Suppressor macrophage treated with lipopolysaccharide for 4 hours (primary cell): ENCODE data around the gene LRFN2.

Experiments used
- DNase-seq: peaks from one replicate; pipeline ENCODE4 v3.0.0-alpha.2; 2020

Gene LRFN2

DNA sequence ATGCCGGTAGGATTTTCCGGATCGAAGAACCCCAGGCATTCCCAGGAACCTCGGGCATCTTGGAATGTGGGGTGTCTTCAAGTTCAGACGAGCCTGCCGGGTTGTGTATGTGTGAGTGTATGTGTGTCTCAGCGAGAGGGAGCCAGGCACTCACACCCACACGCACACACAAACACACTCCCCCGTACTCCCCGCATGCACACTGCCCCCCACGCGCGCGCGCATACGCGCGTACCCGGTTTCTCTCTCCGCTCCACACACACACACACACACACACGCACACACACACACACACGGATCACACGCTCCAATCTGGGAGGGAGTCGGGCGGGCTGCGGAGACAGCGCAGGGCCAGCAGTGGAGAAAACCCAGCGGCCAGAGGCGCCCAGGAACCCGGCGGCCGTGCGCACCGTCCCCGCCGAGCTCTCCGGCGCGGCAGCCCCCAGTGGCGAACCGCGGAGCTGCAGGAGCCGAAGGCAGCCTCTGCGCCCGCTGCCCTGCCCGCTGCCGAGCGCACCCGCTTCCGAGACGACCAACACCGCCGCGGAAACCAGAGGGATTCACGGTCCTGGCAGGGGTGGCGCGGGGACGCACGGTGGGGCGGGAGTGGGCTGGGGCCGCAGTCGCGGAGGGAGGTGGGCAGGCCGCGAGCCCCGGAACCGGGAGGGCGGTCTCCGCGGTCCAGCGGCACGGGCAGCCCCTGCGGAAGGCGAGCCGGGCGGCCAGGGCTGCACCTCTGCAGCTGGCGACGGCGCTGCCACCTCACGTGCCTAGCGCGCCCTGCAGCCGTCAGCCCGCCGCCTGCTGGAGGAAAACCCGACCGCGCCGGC, at the start of gene LRFN2:
LRFN2 (minus strand) TSS at position 125 of the 830 bp plus-strand sequence.
- peak; percentile 78 for DNase-seq

DNA sequence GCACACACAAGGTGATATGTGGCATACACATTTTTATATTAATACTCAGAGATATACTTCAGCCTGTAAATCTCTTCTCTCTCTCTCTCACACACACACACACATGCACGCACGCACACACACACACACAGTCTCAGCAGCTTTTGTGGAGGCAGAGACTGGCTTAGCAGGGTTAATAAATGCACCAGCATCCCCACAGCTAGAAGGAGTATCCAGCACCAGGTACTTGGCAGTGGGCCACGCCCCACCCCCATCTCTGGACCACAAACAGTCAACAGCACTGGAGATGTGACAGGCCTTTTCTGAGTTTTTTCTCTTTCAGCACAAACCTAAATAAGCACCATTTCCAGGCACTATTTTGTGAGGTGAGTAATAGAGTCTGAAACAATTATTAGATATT, 47.3 kb upstream of the LRFN2 start:
- no peak for DNase-seq

- DNase-seq: no peak
These were observed 44.6 kb upstream of the LRFN2 start for GRCh38 chr6:40631744-40632143.

DNA sequence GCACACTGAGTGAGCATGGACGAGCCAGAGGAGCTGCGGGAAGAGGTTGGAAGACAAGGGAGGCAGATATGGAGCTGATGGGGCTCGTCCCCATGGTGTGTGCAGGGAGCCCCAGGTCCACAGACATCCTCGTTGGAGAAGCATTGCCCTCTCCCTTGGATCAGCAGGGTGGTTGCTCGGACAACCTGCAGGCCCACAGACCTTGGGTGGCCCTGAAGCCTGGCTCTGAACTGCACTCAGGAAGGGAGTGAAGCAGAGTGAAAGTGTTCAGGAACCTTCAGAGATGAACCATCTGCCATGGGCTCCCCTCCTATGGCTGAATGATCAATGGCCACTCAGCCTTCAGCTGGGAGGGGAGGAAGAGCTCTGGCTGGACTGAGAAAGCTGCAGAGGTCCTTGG, 43.3 kb upstream of the LRFN2 start:
- DNase-seq: no peak

DNA sequence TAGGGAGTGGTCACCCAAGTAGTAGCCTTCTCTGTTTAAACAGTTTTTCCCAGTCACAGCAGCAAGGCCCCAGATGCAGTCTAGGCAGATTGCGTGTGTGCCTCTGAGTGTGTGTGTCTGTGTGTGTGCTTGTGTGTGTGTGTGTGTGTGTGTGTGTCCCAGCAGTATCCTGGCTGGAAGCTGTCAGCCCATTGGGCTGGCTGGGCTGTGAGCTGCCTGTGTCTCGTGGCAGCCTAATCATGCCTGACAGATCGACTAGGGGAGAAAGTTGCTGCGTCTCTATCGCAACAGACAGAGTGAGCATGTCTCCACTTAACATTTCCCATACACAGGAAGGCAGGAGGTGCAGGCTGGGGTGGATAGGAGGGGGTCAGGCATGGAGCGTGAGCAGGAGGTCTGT, 42.9 kb upstream of the LRFN2 start:
- DNase-seq: no peak

DNA sequence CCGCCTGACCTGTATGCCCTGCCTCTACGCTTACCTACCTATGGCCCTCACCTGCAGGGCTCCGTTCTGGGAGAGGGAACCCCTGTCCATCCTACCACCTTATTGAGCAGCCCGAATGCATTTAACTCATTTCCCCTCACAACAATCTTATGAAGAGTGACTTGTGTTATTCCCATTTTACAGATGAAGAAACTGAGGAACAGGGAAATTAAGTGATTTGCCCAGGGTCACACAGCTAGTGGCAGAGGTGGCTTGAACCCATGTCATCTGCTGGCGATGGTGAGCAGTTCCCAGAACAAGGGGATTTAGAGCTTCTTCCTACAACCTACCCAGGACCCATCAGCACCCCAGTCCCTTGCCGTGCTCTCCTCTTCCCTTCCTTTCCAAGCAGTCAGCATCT, 42.3 kb upstream of the LRFN2 start:
- no peak for DNase-seq

DNA sequence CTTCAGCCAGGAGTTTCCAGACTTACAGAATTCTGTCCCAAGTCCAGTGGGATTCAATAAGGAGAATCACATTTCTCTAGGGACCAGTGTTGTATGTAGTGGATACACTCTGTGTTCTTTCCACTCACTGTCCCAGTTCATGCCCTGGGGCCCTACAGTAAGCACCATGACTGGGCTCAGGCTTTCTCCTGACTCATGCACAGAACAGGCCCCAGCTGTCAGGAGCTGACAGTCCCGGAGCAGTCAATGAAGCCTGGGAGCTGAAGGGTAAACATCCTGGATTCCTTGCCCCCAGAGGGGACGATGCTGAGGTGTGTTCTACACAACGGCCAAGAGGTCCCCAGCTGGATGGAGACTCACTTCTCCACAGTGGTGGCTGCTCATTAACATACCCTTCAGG, 40.2 kb upstream of the LRFN2 start:
- no peak for DNase-seq

DNA sequence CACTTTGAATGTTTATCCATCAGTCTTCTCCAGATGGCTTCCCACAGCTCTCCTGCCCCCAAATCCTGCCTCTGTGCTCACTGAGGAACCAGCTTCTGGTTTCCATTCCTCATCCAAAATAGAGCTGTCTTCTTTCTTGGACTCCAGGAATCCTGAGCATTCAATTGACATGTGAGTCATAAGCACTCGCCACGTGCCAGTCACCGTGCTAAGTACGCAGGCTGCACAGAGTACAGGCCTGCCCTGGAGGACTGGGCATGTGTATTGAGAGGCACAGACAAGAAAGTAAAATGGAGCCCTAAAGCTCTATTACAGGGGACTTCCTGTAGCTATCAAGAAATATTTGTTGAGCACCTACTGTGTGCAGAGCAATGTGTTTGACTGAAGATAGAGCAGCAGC, 39.7 kb upstream of the LRFN2 start:
- DNase-seq: no peak

GRCh38 chr6:40623932-40624331, 36.8 kb upstream of the LRFN2 start:
- no peak for DNase-seq

DNA sequence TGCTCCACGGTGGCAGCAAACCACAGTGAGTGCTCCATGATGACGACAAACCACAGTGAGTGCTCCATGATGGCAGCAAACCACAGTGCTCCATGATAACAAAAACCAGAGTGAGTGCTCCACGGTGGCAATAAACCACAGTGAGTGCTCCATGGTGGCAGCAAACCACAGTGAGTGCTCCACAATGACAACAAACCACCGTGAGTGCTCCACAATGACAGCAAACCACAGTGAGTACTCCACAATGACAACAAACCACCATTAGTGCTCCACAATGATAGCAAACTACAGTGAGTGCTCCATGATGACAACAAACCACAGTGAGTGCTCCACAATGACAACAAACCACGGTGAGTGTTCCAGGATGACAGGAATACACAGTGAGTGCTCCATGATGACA, 36.0 kb upstream of the LRFN2 start:
- DNase-seq: no peak

GRCh38 chr6:40620574-40621240, 33.5 kb upstream of the LRFN2 start:
- no peak for DNase-seq

GRCh38 chr6:40614671-40615070, 27.5 kb upstream of the LRFN2 start:
- no peak for DNase-seq

DNA sequence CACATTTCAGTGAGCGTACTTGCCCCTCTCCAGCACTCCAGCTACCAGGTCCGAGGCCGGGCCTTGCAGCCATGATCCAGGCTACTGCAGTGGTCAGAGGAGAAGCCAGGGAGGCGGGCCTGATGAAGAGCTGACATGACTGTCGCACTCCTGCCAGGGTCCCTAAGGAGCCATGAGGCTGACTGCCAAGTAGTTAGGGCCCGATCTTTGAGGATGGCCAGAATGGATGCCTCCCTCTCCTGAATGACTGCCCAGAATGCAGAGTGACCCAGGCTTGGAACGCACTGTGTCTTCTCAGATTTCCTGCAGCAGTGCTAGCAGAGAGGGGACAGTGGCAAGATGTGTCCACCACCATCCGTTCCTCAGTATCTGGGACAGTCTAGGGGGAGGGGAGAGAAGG, 24.7 kb upstream of the LRFN2 start:
- DNase-seq: no peak

DNA sequence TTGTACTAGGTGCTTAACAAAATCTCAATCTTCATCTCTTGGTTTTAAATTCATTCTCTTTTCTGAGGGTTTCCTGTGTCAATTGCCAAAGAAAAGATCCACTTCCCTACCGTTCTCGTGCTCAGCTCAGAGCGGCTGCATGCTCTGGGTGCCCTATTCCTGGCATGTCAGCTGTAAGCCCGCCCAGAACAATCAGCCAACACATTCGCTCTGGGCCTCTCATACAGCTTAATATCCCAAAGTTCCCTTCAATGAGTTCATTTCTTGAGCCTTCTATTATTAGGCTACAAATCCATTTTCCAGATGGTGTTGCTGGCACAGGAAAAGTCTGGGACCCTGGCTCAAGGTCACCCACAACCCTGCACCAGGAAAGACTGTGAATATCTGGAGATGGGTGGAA, 24.3 kb upstream of the LRFN2 start:
- no peak for DNase-seq

DNA sequence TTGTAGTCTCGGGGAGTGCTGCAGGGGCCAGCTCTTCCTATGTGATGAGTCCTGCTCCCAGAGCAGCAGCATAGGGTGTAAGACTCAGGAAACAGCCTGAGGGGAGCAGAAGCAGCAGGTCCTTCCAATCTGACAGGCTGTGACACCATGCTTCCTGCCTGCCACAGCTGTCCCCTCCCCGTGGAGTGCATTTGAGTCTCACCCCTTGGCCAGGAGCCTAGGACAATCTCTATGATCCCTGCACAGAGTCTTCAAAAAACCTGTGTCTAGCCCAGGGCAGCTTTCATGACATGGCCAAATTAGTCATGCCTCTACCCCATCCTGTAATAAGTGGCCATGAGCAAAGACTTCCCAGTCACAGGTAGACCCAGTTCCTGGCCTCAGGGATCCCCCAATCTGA, 23.1 kb upstream of the LRFN2 start:
- no peak for DNase-seq

- no peak for DNase-seq
These were observed 19.8 kb upstream of the LRFN2 start for GRCh38 chr6:40606981-40607380.

GRCh38 chr6:40606526-40606925, 19.4 kb upstream of the LRFN2 start:
- DNase-seq: no peak

GRCh38 chr6:40604082-40604481, 16.9 kb upstream of the LRFN2 start:
- no peak for DNase-seq

- DNase-seq: no peak
These were observed 12.4 kb upstream of the LRFN2 start for GRCh38 chr6:40599555-40599954.

- DNase-seq: no peak
These were observed 11.4 kb upstream of the LRFN2 start for GRCh38 chr6:40598516-40598915.

- no peak for DNase-seq
These were observed 10.1 kb upstream of the LRFN2 start for GRCh38 chr6:40597301-40597700.

GRCh38 chr6:40588480-40588879, 1.3 kb upstream of the LRFN2 start:
- DNase-seq: no peak

GRCh38 chr6:40588070-40588384, 863 bp upstream of the LRFN2 start:
- no peak for DNase-seq

DNA sequence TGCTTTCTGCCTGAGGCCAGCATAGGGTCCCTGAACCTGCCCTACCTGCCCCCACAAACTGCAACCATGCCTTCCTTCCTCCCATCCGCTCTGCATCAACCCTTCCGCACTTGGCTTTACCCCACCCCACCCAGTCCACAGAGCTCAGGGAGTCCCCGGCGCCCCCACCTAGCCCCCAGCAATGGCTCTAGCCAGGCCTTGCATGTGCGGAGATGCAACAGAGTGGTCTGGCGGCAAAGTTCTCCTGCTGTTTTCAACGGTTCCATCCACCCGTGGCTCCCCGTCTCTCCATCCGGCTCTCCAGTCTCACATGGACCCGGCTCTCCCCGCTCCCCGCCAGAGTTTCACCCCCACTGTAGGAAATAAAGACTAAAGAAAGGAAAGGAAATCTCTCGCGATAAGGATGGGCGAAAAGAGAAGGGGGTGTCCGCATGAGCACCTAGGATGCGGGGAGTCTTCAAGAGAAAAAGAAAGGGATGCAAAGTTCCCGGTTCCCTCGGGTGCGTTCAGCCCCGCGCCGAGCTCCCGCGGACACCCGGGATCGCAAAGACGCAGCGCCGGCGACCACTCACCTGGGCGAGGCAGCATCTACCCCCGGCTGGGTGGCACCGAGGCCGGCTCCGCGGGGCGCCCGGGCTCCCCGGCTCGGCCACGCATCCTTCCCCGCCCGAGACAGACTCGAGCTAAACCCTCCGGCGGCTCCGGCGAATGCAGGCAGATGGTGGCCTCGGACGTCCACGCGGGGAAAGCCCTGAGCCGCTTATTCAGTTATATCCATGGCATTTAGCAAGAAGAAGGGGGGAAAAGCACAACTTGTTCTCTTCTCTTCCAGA, 579 bp downstream of the LRFN2 start:
- peak; percentile 0 for DNase-seq
